ENCODE results near the gene SZT2.

GRCh38 chr1:43432171-43432860 is 42.6 kb downstream of the SZT2 start:
- TF ChIP-seq, protein P1, sequence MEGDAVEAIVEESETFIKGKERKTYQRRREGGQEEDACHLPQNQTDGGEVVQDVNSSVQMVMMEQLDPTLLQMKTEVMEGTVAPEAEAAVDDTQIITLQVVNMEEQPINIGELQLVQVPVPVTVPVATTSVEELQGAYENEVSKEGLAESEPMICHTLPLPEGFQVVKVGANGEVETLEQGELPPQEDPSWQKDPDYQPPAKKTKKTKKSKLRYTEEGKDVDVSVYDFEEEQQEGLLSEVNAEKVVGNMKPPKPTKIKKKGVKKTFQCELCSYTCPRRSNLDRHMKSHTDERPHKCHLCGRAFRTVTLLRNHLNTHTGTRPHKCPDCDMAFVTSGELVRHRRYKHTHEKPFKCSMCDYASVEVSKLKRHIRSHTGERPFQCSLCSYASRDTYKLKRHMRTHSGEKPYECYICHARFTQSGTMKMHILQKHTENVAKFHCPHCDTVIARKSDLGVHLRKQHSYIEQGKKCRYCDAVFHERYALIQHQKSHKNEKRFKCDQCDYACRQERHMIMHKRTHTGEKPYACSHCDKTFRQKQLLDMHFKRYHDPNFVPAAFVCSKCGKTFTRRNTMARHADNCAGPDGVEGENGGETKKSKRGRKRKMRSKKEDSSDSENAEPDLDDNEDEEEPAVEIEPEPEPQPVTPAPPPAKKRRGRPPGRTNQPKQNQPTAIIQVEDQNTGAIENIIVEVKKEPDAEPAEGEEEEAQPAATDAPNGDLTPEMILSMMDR (conservative IDR thresholded peaks at IDR 0.05 in 1 of 2, IDR thresholded peaks at IDR 0.05 in 1 of 2; ENCODE audit: low read depth in 1 of 2, low read length in 2 of 2), result no peak
- no peak for TF ChIP-seq EZH2 (IDR thresholded peaks at IDR 0.05; ENCODE audit: low read length, missing control alignments)
